DMS79 treated with DMSO at 0.1 percent for 48 hours (cell line): ENCODE results near the gene CA12.
"Not testable (repeated sequence)": the region's sequence is repeated elsewhere in the genome, so short reads cannot be mapped to it uniquely, and the experiment has no call there.

Source experiments
- DNase-seq: peaks from one replicate; lab custom pipeline; 2025; lab: John Stamatoyannopoulos, UW

Gene CA12

GRCh38 chr15:63335543-63336240 is 46.0 kb downstream of the CA12 start:
- DNase-seq = no peak

- DNase-seq = no peak
Observed at GRCh38 chr15:63334821-63335220, 46.8 kb downstream of the CA12 start.

- no peak for DNase-seq
Observed at GRCh38 chr15:63332367-63333124, 49.1 kb downstream of the CA12 start.

GRCh38 chr15:63331456-63331855 is 50.2 kb downstream of the CA12 start:
- no peak for DNase-seq

GRCh38 chr15:63330926-63331325 is 50.7 kb downstream of the CA12 start:
- no peak for DNase-seq

- no peak for DNase-seq
Observed at GRCh38 chr15:63329567-63330350, 51.9 kb downstream of the CA12 start.

- DNase-seq = no peak
Observed at GRCh38 chr15:63327648-63328421, 53.8 kb downstream of the CA12 start.

GRCh38 chr15:63324770-63325169 is 56.9 kb downstream of the CA12 start:
- no peak for DNase-seq

- no peak for DNase-seq
Observed at GRCh38 chr15:63323798-63324563, 57.7 kb downstream of the CA12 start.

- peak; percentile 2 for DNase-seq
Observed at GRCh38 chr15:63322541-63322940, 59.1 kb downstream of the CA12 start.

GRCh38 chr15:63321462-63321861 is 60.2 kb downstream of the CA12 start:
- DNase-seq = no peak

GRCh38 chr15:63320981-63321380 is 60.7 kb downstream of the CA12 start:
- not testable (repeated sequence) for DNase-seq

- DNase-seq = not testable (repeated sequence)
Observed at GRCh38 chr15:63320446-63320845, 61.2 kb downstream of the CA12 start.

- DNase-seq = no peak
Observed at GRCh38 chr15:63319065-63319464, 62.6 kb downstream of the CA12 start.

GRCh38 chr15:63318344-63318743 is 63.3 kb downstream of the CA12 start:
- DNase-seq = no peak

GRCh38 chr15:63314409-63314808 is 67.2 kb downstream of the CA12 start:
- DNase-seq = no peak

- no peak for DNase-seq
Observed at GRCh38 chr15:63313825-63314224, 67.8 kb downstream of the CA12 start.

- no peak for DNase-seq
Observed at GRCh38 chr15:63312286-63312685, 69.4 kb downstream of the CA12 start.

- DNase-seq = no peak
Observed at GRCh38 chr15:63310646-63311045, 71.0 kb downstream of the CA12 start.

- no peak for DNase-seq
Observed at GRCh38 chr15:63308947-63309346, 72.7 kb downstream of the CA12 start.

- DNase-seq = no peak
Observed at GRCh38 chr15:63308491-63308890, 73.2 kb downstream of the CA12 start.
